Thyroid gland (tissue), 4 donors: Measurements from ENCODE around the gene JTB. TPM values are rescaled to one million over a fixed set of nuclear protein-coding genes. Genes with fewer than 3 reads are reported as not detected.
A peak's percentile ranks its signal among the peaks of the same experiment; 100 is the strongest.

Experiments used
- DNase-seq, 2 donors: peaks; one replicate each; pipeline ENCODE4 v3.0.0-alpha.2; 2019
- H3K27ac ChIP-seq, 3 donors: fragments of 200-600 bp; sonication (generic); 1 replicate in 2 of 3; 2 replicates in 1 of 3; pipeline ENCODE4 v1.5.1; 2016 to 2019; ENCODE audit warnings: mild to moderate bottlenecking in 1 of 3, moderate library complexity in 1 of 3
- H3K27me3 ChIP-seq: fragments of 200-600 bp; sonication (generic); one replicate; pipeline ENCODE4 v1.5.1; 2019
- H3K36me3 ChIP-seq, 2 donors: fragments of 200-600 bp; sonication (generic); one replicate each; pipeline ENCODE4 v1.5.1; 2016 to 2019
- H3K4me1 ChIP-seq, 2 donors: fragments of 200-600 bp; sonication (generic); one replicate each; pipeline ENCODE4 v1.5.1; 2017 to 2019
- H3K4me3 ChIP-seq, 3 donors: fragments of 200-600 bp; sonication (generic); replicated peaks in 1 of 3; 1 replicate in 2 of 3; 2 replicates in 1 of 3; pipeline ENCODE4 v1.5.1; 2016; ENCODE audit warnings: mild to moderate bottlenecking in 1 of 3
- H3K9me3 ChIP-seq: fragments of 200-600 bp; sonication (generic); one replicate; pipeline ENCODE4 v1.5.1; 2017
- POLR2A ChIP-seq, 2 donors: fragments of 450-650 bp; IDR thresholded peaks; one replicate each; pipeline ENCODE4 v1.6.1; 2017; ENCODE audit warnings: antibody characterized with exemption in 2 of 2, mild to moderate bottlenecking in 2 of 2, moderate library complexity in 1 of 2
- WGBS, 2 donors: methylation state at CpG; one replicate each; pipeline ENCODE4 v1.1.5; 2017; 5-methylcytosine and 5-hydroxymethylcytosine counted together
- intact Hi-C: fragments of 100-400 bp; cut with DNase I; formaldehyde crosslinking; loops from one replicate; pipeline ENCODE4 v1.15.1; 2023
- total RNA-seq, 4 donors: library from RNA; depleted of rRNA; stranded (reverse); fragments of >200 nt; gene quantifications; one replicate each; pipeline ENCODE4 v1.2.3, GENCODE V29; 2016
- TF ChIP-seq, protein P1 (sequence below), 6 experiments: fragments of 200-600 bp in 3 of 6; fragments of 450-650 bp in 3 of 6; sonication (generic) in 3 of 6; IDR thresholded peaks; one replicate each; pipeline ENCODE4 v1.5.1; 2016 to 2019; ENCODE audit warnings: antibody characterized with exemption in 6 of 6, mild to moderate bottlenecking in 2 of 6, inconsistent platforms in 1 of 6, moderate library complexity in 1 of 6

Gene JTB
- total RNA-seq, 4 donors from 2014 or later = 173 to 393 (median 247) TPM

DNA sequence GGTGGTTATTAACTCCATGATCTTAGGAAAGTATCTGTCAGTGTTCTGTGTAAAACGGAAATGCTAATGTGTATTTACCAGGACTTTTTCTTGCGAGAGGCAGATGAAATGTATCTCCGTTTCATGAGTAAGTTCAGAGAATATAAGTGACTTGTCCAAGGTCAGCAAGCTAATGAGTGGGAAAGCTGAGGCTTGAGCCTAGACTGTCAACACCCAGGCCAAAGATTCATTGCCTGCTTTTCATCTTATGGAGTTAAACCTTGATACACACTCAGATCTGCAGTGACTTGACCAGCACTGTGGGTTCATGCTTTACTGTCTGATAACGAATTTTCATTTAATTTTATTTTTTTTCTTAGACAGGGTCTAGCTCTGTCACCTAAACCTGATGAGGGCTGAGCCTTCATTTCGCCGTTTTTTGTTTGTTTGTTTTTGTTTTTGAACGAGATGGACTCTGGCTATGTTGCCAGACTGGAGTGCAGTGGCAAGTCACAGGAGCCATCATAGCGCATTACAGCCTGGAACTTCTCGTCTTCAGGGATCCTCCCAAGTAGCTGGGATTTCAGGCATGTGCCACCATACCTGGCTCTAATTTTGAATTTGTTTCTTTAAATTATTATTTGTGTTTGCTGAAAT is 918 bp upstream of the JTB start:
- Histone ChIP-seq H3K9me3 (no peaks in the 10 kb centered on the region), H3K27ac (peak overlapping the region in 2 of 3 donors; percentile 90 to 94), H3K4me1 (peaks cover 13 to 14% of the 10 kb centered on the region in 2 donors), H3K36me3 (peaks cover 20 to 22% of the 10 kb centered on the region in 2 donors), H3K27me3 (no peaks in the 10 kb centered on the region), H3K4me3 (peak overlapping the region in 2 of 3 donors; percentile 90 to 98)
- 80 to 83% methylated on average over 9 of the region's 9 CpGs for WGBS, 2 donors
- no peak for DNase-seq
- intact Hi-C loops = no loop called here
- no peak for TF ChIP-seq POLR2A (IDR thresholded peaks at IDR 0.05)
- TF ChIP-seq, protein P1, sequence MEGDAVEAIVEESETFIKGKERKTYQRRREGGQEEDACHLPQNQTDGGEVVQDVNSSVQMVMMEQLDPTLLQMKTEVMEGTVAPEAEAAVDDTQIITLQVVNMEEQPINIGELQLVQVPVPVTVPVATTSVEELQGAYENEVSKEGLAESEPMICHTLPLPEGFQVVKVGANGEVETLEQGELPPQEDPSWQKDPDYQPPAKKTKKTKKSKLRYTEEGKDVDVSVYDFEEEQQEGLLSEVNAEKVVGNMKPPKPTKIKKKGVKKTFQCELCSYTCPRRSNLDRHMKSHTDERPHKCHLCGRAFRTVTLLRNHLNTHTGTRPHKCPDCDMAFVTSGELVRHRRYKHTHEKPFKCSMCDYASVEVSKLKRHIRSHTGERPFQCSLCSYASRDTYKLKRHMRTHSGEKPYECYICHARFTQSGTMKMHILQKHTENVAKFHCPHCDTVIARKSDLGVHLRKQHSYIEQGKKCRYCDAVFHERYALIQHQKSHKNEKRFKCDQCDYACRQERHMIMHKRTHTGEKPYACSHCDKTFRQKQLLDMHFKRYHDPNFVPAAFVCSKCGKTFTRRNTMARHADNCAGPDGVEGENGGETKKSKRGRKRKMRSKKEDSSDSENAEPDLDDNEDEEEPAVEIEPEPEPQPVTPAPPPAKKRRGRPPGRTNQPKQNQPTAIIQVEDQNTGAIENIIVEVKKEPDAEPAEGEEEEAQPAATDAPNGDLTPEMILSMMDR (IDR thresholded peaks at IDR 0.05) = no peak

DNA sequence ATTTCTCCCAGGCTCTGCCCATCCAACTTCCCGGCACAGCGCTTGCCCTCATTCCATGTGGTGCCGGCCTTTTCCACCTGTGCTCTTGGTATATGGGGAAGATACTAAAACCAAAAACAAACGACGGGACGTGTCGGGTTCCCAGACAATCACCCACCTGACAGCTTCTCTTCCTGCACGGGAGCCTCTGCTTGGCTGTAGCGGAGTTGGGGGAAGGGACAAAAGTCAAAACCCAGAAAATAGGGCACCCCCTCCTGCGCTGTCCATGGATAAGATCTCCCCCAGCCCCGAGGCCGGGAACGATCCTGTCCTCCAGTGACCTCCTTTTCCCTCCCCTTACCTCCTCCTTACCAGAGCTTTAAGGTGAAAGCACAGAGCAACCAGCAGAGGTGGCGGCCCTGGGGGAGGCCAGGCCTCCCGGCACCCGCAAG is 640 bp downstream of the JTB start:
- intact Hi-C loops = no loop called here
- WGBS, 2 donors = 0 to 2% methylated on average over 12 to 16 of the region's 16 CpGs
- DNase-seq = peak in 1 of 2 donors; percentile 6
- TF ChIP-seq POLR2A (IDR thresholded peaks at IDR 0.05) = no peak
- TF ChIP-seq, protein P1 (IDR thresholded peaks at IDR 0.05) = no peak
- Histone ChIP-seq H3K27me3 (no peaks in the 10 kb centered on the region), H3K27ac (peak overlapping the region; percentile 90 to 94 (median 90)), H3K4me1 (peaks cover 13 to 14% of the 10 kb centered on the region in 2 donors), H3K36me3 (peaks cover 20 to 22% of the 10 kb centered on the region in 2 donors), H3K4me3 (peak overlapping the region; percentile 90 to 98 (median 92)), H3K9me3 (no peaks in the 10 kb centered on the region)

DNA sequence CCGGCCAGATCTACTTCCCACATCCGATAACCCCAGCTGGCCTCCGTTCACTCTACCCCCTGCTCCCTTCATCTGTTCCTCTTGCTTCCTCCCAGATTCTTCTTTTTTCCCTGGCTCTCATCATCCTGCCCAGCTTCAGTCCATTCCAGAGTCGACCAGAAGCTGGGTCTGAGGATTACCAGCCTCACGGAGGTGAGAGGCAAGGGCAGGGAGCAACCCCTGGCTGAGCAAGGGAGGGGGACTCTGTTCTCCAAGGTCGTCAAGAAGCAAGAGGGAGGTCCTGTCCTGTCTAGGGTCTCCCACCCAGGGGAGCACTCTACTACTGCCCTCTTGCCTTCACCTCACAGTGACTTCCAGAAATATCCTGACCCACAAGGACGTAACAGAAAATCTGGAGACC is 3.9 kb downstream of the JTB start:
- H3K4me1 ChIP-seq = peaks cover 18 to 19% of the 10 kb centered on the region in 2 donors
- no peak overlapping the region for H3K27ac ChIP-seq
- no peaks in the 10 kb centered on the region for H3K27me3 ChIP-seq
- TF ChIP-seq POLR2A (IDR thresholded peaks at IDR 0.05) = no peak
- TF ChIP-seq, protein P1 (IDR thresholded peaks at IDR 0.05) = no peak
- WGBS, 2 donors = 81 to 90% methylated on average over 6 to 7 of the region's 7 CpGs
- intact Hi-C loops = no loop called here
- peaks cover 20 to 22% of the 10 kb centered on the region in 2 donors for H3K36me3 ChIP-seq
- H3K9me3 ChIP-seq = no peaks in the 10 kb centered on the region
- no peak for DNase-seq
- H3K4me3 ChIP-seq = no peak overlapping the region

DNA sequence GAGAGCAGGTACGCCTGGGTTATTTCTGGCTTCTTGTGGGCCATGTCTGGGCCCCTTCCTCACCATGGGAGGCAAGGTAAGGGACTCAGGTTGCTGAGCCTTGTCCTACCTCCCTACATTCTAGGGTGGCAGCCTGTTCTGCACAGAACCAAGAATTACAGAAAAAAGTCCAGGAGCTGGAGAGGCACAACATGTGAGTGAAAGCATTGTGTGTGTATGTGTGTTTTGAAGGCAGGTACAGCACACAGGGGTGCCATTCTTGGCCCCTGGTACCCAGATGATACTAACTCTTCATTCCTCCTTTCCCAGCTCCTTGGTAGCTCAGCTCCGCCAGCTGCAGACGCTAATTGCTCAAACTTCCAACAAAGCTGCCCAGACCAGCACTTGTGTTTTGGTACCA is 4.4 kb downstream of the JTB start:
- Histone ChIP-seq H3K4me1 (peaks cover 16 to 23% of the 10 kb centered on the region in 2 donors), H3K36me3 (peaks cover 20 to 22% of the 10 kb centered on the region in 2 donors), H3K4me3 (no peak overlapping the region), H3K9me3 (no peaks in the 10 kb centered on the region), H3K27me3 (no peaks in the 10 kb centered on the region), H3K27ac (no peak overlapping the region)
- intact Hi-C loops = no loop called here
- no peak for DNase-seq
- WGBS, 2 donors = 90 to 92% methylated on average over 3 of the region's 3 CpGs
- TF ChIP-seq, protein P1 (IDR thresholded peaks at IDR 0.05) = no peak
- TF ChIP-seq POLR2A (IDR thresholded peaks at IDR 0.05) = no peak

DNA sequence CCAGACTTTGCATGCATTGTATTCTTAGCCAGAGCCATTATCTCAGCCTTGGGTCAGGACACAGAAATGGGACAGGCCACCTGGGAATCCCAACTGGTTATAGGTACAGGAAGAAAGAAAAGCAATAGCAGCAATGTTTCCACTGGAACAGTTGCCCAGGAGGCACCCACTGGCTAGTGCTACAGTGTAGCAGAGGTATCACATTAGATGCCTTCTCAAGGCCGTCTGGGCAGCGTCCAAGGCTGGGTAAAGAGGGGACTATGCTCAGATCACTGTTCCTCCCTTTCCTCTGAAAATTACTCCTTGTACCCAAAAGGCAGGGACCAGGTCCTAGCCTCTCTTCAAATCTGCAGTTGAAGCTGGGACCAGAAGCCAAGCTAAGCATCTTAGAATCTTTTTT is 7.1 kb downstream of the JTB start:
- WGBS, 2 donors = 92 to 94% methylated on average over 2 of the region's 2 CpGs
- Histone ChIP-seq H3K4me1 (peaks cover 16 to 19% of the 10 kb centered on the region in 2 donors), H3K4me3 (no peak overlapping the region), H3K9me3 (no peaks in the 10 kb centered on the region), H3K27ac (no peak overlapping the region), H3K27me3 (no peaks in the 10 kb centered on the region), H3K36me3 (peaks cover 15% of the 10 kb centered on the region in 2 donors)
- TF ChIP-seq, protein P1 (IDR thresholded peaks at IDR 0.05) = no peak
- no peak for TF ChIP-seq POLR2A (IDR thresholded peaks at IDR 0.05)
- DNase-seq = no peak
- intact Hi-C loops = no loop called here
